Heart left ventricle (tissue), 16 donors: ENCODE results near the gene KRTAP2-2. TPM values are rescaled to one million over a fixed set of nuclear protein-coding genes. Genes with fewer than 3 reads are reported as not detected.
"Not testable (repeated sequence)": the region's sequence is repeated elsewhere in the genome, so short reads cannot be mapped to it uniquely, and the experiment has no call there.

Source experiments
- ATAC-seq, 4 donors: fragments of 200-7000 bp; cut with Tn5 transposase; one replicate each; pipeline ENCODE4 v1.9.1; 2020 to 2022; ENCODE audit warnings: moderate library complexity in 4 of 4, mild to moderate bottlenecking in 3 of 4, moderate number of reproducible peaks in 1 of 4
- DNase-seq, 5 donors: peaks; one replicate each; pipeline ENCODE4 v3.0.0-alpha.2; 2020
- H3K27ac ChIP-seq, 12 donors: fragments of 200-600 bp; sonication (generic) in 4 of 12; one replicate each; pipeline versions ENCODE4 v1.5.0 to v1.8.0; 2016 to 2022; ENCODE audit warnings: mild to moderate bottlenecking in 2 of 12
- H3K27me3 ChIP-seq, 9 donors: fragments of 200-600 bp; sonication (generic) in 2 of 9; one replicate each; pipeline versions ENCODE4 v1.5.1 to v1.8.0; 2016 to 2022; ENCODE audit warnings: mild to moderate bottlenecking in 3 of 9
- H3K36me3 ChIP-seq, 9 donors: fragments of 200-600 bp; sonication (generic) in 2 of 9; one replicate each; pipeline versions ENCODE4 v1.5.0 to v1.8.0; 2018 to 2022; ENCODE audit warnings: mild to moderate bottlenecking in 2 of 9
- H3K4me1 ChIP-seq, 12 donors: fragments of 200-600 bp; sonication (generic) in 4 of 12; one replicate each; pipeline versions ENCODE4 v1.5.0 to v1.8.0; 2016 to 2022; ENCODE audit warnings: mild to moderate bottlenecking in 3 of 12
- H3K4me3 ChIP-seq, 12 donors: fragments of 200-600 bp; sonication (generic) in 4 of 12; one replicate each; pipeline versions ENCODE4 v1.5.0 to v1.8.0; 2017 to 2022; ENCODE audit warnings: mild to moderate bottlenecking in 9 of 12, moderate library complexity in 4 of 12
- H3K9me3 ChIP-seq, 12 donors: fragments of 200-600 bp; sonication (generic) in 4 of 12; one replicate each; pipeline versions ENCODE4 v1.5.0 to v1.8.0; 2016 to 2022; ENCODE audit warnings: mild to moderate bottlenecking in 1 of 12
- POLR2A ChIP-seq, 2 donors: fragments of 450-650 bp; IDR thresholded peaks; one replicate each; pipeline ENCODE4 v1.6.1; 2017; ENCODE audit warnings: antibody characterized with exemption in 2 of 2, mild to moderate bottlenecking in 2 of 2, moderate library complexity in 2 of 2
- WGBS, 4 donors: extraction: QIAGEN DNeasy Blood & Tissue Kit in 2 of 4; methylation state at CpG; one replicate each; pipeline versions ENCODE4 v1.1.5 to v1.1.7; 2013 to 2018; 5-methylcytosine and 5-hydroxymethylcytosine counted together
- intact Hi-C, 10 donors: fragments of 100-400 bp; cut with DNase I; formaldehyde crosslinking; loops; one replicate each; pipeline versions ENCODE4 v1.11.1 to v1.14.2; 2022
- polyA plus RNA-seq, 2 donors: library from polyadenylated mRNA; stranded (reverse); fragments of 200-250 nt; gene quantifications; one replicate each; pipeline ENCODE4 v1.2.3, GENCODE V29; 2013
- total RNA-seq, 9 donors: library from RNA; depleted of rRNA in 2 of 9; stranded (reverse); fragments of >200 nt in 2 of 9; fragmentation: NEBNext Ultra II Directional in 3 of 9; extraction: Animal tissue kit (Norgen Biotek cat#: 25700) in 3 of 9; gene quantifications; one replicate each; pipeline versions ENCODE4 v1.1.0 to v1.2.4, GENCODE V29; 2016 to 2023
- TF ChIP-seq, protein P1 (sequence below), 12 donors: fragments of 200-600 bp; sonication (generic) in 4 of 12; IDR thresholded peaks; one replicate each; pipeline versions ENCODE4 v1.5.0 to v1.8.0; 2018 to 2022; ENCODE audit warnings: antibody characterized with exemption in 12 of 12, mild to moderate bottlenecking in 5 of 12
- donor health status: ischemic (EF 13 %, LVEDD 7.1; RV severe dilation, severe dysfunction).
- donor health status: healthy with polysubstance abuse.
- donor health status: DM: no; HTN: yes; CAD: no.
- donor health status: DM: no; HTN: no; CAD: no.
- donor health status: ischemic (EF 25% LVEDD 6.9; RV normal size, moderate dysfunction).
- donor health status: ischemic (EF 25% LVEDD 5.7; RV mildly dilated, moderate dysfunction).
- donor health status: healthy.
- donor health status: DM: yes; HTN: yes; CAD: no.
- donor health status: ischemic (EF 35%, LVEDD 5.7; RV mildly dilated, moderate dysfunction).
- donor health status: nonischemic (EF 11% LVEDD 7.7; RV severe dilation, severe dysfunction).
- donor health status: DM: yes; HTN: yes; CAD: no.
- donor health status: PGD.
- donor health status: ischemic (EF 29% LVEDD 5.4; RV normal size, mild dysfunction).
- donor health status: nonischemic (EF 23%, LVEDD 6.1; RV moderate dilation, normal function).

KRTAP2-2 gene
- total and polyA plus RNA-seq, 11 donors, result not detected

DNA sequence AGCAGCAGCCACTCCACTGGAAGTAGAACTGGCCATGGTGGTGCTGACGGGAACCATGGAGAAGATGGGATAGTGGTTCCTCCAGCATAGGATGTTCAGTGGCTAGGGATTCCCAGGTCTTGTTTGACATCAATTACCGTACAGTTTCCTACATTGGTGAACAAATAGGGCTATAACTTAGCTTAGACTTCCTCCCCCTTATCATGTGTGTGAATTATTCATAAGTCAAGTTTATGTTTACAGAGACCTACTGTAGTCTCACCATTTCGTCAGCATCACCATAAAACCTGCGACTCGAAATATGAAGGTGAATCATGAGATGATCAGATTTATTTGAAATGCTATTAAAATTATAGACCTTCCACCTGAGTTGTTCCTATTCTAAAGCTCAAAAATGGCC, 3.7 kb upstream of the KRTAP2-2 start:
- Histone ChIP-seq H3K9me3 (peaks cover 0 to 6% (median 0%) of the 10 kb centered on the region in 12 donors), H3K27me3 (peaks cover 0 to 58% (median 27%) of the 10 kb centered on the region in 9 donors), H3K4me3 (no peak overlapping the region), H3K27ac (no peak overlapping the region), H3K36me3 (no peaks in the 10 kb centered on the region), H3K4me1 (no peaks in the 10 kb centered on the region)
- intact Hi-C loops, result no loop called here
- 80 to 89% (median 83%) methylated on average over 5 of the region's 5 CpGs for WGBS, 4 donors
- DNase-seq (no peak), ATAC-seq (no peak)
- TF ChIP-seq, protein P1, sequence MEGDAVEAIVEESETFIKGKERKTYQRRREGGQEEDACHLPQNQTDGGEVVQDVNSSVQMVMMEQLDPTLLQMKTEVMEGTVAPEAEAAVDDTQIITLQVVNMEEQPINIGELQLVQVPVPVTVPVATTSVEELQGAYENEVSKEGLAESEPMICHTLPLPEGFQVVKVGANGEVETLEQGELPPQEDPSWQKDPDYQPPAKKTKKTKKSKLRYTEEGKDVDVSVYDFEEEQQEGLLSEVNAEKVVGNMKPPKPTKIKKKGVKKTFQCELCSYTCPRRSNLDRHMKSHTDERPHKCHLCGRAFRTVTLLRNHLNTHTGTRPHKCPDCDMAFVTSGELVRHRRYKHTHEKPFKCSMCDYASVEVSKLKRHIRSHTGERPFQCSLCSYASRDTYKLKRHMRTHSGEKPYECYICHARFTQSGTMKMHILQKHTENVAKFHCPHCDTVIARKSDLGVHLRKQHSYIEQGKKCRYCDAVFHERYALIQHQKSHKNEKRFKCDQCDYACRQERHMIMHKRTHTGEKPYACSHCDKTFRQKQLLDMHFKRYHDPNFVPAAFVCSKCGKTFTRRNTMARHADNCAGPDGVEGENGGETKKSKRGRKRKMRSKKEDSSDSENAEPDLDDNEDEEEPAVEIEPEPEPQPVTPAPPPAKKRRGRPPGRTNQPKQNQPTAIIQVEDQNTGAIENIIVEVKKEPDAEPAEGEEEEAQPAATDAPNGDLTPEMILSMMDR (IDR thresholded peaks at IDR 0.05), result no peak
- no peak for TF ChIP-seq POLR2A (IDR thresholded peaks at IDR 0.05)

DNA sequence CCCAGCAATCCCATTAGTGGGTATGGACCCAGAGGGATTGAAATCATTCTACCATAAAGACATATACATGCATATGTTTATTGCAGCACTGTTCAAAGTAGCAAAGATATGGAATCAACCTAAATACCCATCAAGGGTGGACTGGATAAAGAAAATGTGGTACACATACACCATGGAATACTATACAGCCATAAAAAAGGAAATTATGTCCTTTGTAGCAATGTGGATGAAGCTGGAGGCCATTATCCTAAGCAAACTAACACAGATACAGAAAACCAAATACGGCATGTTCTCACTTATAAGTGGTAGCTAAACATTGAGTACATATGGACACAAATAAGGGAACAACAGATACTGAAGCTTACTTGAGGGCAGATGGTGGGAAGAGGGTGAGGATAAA, 2.5 kb upstream of the KRTAP2-2 start:
- ATAC-seq (no peak), DNase-seq (no peak)
- Histone ChIP-seq H3K9me3 (peaks cover 0 to 12% (median 2%) of the 10 kb centered on the region in 12 donors), H3K27ac (no peak overlapping the region), H3K27me3 (peaks cover 0 to 54% (median 27%) of the 10 kb centered on the region in 9 donors), H3K4me1 (no peaks in the 10 kb centered on the region), H3K4me3 (no peak overlapping the region), H3K36me3 (no peaks in the 10 kb centered on the region)
- intact Hi-C loops, result no loop called here
- whole genome bisulfite sequencing, 4 donors, result 88 to 95% (median 92%) methylated on average over 1 of the region's 1 CpG
- TF ChIP-seq, protein P1 (IDR thresholded peaks at IDR 0.05), result no peak
- TF ChIP-seq POLR2A (IDR thresholded peaks at IDR 0.05), result no peak

DNA sequence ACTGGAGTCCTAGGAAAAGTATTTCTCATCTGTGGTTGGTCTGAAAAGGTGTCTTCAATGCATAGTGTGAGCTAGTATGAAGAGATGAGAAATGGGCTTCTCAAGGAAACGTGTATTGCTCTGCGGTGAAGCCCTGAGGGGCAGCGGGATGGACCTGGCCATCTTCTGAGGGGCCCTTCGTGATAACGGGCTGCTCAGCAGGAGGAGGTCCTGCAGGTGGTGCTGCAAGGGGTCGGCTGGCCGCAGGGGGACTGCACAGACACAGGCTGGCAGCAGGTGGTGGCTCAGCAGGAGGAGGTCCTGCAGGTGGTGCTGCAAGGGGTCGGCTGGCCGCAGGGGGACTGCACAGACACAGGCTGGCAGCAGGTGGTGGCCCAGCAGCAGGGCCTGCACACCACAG, 474 bp downstream of the KRTAP2-2 start:
- Histone ChIP-seq H3K27me3 (peaks cover 0 to 47% (median 20%) of the 10 kb centered on the region in 9 donors), H3K9me3 (peaks cover 0 to 12% (median 2%) of the 10 kb centered on the region in 12 donors)
- H3K36me3 ChIP-seq, H3K4me3 ChIP-seq, intact Hi-C loops, DNase-seq, ATAC-seq, H3K27ac ChIP-seq, H3K4me1 ChIP-seq: not testable (repeated sequence)
- 60 to 73% (median 63%) methylated on average over 7 to 9 of the region's 9 CpGs for WGBS, 4 donors

DNA sequence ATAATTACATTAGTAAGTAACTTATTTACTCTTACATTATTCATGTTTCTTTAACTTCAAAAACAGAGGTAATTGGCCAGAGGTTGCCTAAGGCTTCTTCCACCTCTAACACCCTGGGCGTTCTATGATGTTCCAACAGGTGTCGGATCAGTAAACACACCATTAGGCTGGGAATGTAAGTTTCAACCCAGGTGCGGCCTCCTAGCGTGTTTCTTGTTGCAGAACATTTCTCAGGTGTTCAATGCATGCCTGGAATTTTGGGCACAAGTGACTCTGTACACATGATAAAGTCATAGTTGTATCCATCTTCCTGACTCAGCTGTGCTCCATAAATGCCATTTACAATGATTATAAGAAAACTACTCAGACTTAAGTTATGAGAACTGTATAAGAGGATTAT, 1.0 kb downstream of the KRTAP2-2 start:
- DNase-seq (no peak), ATAC-seq (no peak)
- Histone ChIP-seq H3K36me3 (no peaks in the 10 kb centered on the region), H3K9me3 (peaks cover 0 to 12% (median 2%) of the 10 kb centered on the region in 12 donors), H3K4me3 (no peak overlapping the region), H3K4me1 (no peaks in the 10 kb centered on the region), H3K27ac (no peak overlapping the region), H3K27me3 (peaks cover 0 to 45% (median 17%) of the 10 kb centered on the region in 9 donors)
- intact Hi-C loops, result no loop called here
- TF ChIP-seq, protein P1 (IDR thresholded peaks at IDR 0.05), result no peak
- no peak for TF ChIP-seq POLR2A (IDR thresholded peaks at IDR 0.05)
- 84 to 90% (median 88%) methylated on average over 4 of the region's 4 CpGs for WGBS, 4 donors

DNA sequence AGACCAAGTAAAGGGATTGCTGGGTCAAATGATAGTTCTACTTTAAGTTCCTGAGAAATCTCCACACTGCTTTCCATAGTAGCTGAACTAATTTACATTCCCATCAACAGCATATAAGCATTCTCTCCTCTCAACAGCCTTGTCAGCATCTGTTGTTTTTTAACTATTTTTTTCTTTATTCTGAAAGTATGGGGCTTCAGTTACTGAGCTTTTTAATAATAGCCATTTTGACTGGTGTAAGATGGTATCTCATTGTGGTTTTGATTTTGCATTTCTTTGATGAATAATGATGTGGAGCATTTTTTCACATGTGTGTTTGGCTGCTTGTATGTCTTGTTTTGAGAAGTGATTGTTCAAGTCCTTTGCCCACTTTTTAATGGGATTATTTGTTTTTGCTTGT, 2.5 kb downstream of the KRTAP2-2 start:
- intact Hi-C loops, result no loop called here
- Histone ChIP-seq H3K4me1 (no peaks in the 10 kb centered on the region), H3K36me3 (no peaks in the 10 kb centered on the region), H3K4me3 (no peak overlapping the region), H3K27me3 (peaks cover 0 to 45% (median 19%) of the 10 kb centered on the region in 9 donors), H3K9me3 (peaks cover 0 to 11% (median 1%) of the 10 kb centered on the region in 12 donors), H3K27ac (no peak overlapping the region)
- no peak for DNase-seq
- no peak for TF ChIP-seq POLR2A (IDR thresholded peaks at IDR 0.05)
- TF ChIP-seq, protein P1 (IDR thresholded peaks at IDR 0.05), result no peak
- ATAC-seq, result no peak
